ENCODE data around the gene CDC7. TPM values are rescaled to one million over a fixed set of nuclear protein-coding genes. Genes with fewer than 3 reads are reported as not detected.

CDC7 gene
- total RNA-seq, 1 donor from 2014 or later: 21.3 TPM

DNA sequence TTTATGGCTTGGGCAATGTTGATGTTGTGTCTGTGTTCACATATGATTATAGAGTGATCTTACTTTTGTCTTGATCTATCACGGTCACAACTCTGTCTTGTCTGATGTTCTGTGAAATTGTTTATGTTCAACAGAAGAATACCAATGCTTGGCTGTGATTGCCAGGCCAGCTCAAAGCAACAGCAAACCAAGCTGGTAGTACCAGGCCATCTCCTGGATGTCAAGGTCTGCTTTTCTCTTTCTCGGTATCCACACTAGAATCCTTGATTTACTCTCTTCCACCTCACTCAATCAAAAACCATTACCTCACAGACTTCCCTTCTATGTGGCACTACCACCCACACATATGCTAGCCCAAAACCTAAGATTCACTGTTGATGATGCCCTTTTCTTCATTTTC is 1.3 kb upstream of the CDC7 start:
- no peaks in the 10 kb centered on the region for H3K36me3 Mint-ChIP-seq (ENCODE audit: low read depth, unreplicated experiment)
- TF ChIP-seq, protein P1, sequence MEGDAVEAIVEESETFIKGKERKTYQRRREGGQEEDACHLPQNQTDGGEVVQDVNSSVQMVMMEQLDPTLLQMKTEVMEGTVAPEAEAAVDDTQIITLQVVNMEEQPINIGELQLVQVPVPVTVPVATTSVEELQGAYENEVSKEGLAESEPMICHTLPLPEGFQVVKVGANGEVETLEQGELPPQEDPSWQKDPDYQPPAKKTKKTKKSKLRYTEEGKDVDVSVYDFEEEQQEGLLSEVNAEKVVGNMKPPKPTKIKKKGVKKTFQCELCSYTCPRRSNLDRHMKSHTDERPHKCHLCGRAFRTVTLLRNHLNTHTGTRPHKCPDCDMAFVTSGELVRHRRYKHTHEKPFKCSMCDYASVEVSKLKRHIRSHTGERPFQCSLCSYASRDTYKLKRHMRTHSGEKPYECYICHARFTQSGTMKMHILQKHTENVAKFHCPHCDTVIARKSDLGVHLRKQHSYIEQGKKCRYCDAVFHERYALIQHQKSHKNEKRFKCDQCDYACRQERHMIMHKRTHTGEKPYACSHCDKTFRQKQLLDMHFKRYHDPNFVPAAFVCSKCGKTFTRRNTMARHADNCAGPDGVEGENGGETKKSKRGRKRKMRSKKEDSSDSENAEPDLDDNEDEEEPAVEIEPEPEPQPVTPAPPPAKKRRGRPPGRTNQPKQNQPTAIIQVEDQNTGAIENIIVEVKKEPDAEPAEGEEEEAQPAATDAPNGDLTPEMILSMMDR (IDR thresholded peaks at IDR 0.05; ENCODE audit: unreplicated experiment): no peak
- H3K9me3 Mint-ChIP-seq (ENCODE audit: unreplicated experiment): no peaks in the 10 kb centered on the region
- no peak overlapping the region for H3K4me3 Mint-ChIP-seq (ENCODE audit: unreplicated experiment)
- no peak for DNase-seq (ENCODE audit: low spot score)
- peaks cover 13% of the 10 kb centered on the region for H3K4me1 Mint-ChIP-seq (ENCODE audit: unreplicated experiment)
- no peak overlapping the region for H3K27ac Mint-ChIP-seq (ENCODE audit: unreplicated experiment)
- peaks cover 1% of the 10 kb centered on the region for H3K27me3 Mint-ChIP-seq (ENCODE audit: unreplicated experiment)

DNA sequence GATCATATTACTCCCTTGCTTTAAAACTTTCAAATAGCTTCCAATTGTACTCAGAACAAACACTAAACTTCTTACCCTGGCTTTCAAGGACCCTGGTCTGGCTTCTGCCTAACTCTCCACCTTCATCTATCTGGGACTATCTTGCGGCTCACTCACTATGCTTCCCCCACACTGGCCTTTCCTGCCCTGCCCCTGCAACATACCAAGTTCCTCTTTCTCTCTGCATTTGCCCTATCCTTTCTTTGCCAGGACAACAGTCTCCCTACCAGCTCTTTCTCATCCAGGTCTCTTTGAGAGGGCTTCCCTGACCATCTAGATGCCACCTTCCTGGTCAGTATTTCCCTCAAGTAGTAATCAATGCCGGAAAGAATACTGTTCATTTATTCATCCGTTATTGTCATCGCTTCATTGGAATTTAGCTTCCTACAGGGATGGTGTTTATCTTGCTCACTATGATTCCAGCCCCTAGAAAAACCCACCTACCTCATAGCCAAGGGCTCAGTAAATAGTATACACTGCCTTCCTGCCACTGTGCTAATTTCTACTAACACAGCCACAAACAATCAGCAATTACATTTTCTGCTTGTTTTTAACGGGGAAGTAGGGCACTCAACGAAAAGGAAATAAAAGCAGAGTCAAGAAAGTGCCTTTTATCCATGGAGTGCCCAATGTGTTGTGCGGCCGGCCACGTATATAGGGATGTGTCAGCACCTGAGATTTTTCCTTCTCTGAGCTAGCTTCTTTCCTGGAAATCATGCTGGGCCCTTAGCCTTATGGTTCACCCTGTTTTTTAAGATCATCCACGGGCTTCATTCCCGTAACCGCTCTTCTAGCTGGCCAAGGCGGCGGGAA is 521 bp upstream of the CDC7 start:
- Mint-ChIP-seq H3K27ac (ENCODE audit: unreplicated experiment) (no peak overlapping the region), H3K36me3 (ENCODE audit: low read depth, unreplicated experiment) (no peaks in the 10 kb centered on the region), H3K27me3 (ENCODE audit: unreplicated experiment) (peaks cover 1% of the 10 kb centered on the region), H3K9me3 (ENCODE audit: unreplicated experiment) (no peaks in the 10 kb centered on the region), H3K4me1 (ENCODE audit: unreplicated experiment) (peaks cover 18% of the 10 kb centered on the region), H3K4me3 (ENCODE audit: unreplicated experiment) (no peak overlapping the region)
- no peak for DNase-seq (ENCODE audit: low spot score)
- TF ChIP-seq, protein P1 (IDR thresholded peaks at IDR 0.05; ENCODE audit: unreplicated experiment): no peak

DNA sequence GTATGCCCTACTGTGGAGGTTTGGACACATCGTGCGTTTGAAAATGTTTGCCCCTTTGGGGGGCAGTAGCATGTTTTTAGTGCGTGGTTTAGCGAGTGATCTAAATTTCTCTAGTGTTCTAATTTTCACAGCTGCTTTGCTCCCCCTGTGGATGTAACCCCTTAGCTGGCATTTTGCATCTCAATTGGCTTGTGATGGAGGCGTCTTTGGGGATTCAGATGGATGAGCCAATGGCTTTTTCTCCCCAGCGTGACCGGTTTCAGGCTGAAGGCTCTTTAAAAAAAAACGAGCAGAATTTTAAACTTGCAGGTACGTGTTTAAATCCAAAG is 836 bp downstream of the CDC7 start:
- H3K27ac Mint-ChIP-seq (ENCODE audit: unreplicated experiment): no peak overlapping the region

DNA sequence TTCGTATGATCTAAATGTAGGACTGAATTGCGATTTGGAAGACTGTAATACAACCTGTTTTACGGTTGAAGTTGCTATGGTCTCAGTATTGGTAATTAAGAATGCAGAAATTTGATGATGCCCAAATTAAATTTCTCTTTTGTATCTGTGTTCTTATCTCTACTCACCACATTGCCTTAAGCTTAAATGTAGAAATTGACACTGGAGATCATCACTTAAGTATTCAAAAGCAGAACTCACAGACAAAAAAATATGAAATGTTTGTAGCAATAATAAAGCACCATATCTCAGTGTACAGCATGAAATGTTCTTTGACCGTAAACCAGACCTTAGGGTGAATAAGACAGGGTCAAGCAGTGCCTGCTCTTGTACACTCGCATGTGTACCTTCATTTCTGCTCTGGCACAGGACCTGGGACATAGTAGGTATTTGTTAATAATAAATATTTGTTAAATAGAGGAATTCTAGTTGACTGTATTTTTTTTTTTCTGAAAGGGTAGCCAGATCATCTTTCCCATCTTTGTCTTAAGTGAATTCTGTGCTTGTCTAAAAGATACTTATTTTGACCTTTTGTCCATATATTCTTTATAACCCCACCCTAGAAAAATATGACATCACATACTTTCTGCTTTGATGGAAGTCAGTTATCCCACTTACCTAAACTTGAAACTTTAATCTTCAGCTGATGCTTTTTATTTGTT is 1.5 kb downstream of the CDC7 start:
- no peak for DNase-seq (ENCODE audit: low spot score)
- Mint-ChIP-seq H3K9me3 (ENCODE audit: unreplicated experiment) (no peaks in the 10 kb centered on the region), H3K27ac (ENCODE audit: unreplicated experiment) (no peak overlapping the region), H3K36me3 (ENCODE audit: low read depth, unreplicated experiment) (no peaks in the 10 kb centered on the region), H3K4me1 (ENCODE audit: unreplicated experiment) (peaks cover 30% of the 10 kb centered on the region), H3K4me3 (ENCODE audit: unreplicated experiment) (peak overlapping the region; percentile 47), H3K27me3 (ENCODE audit: unreplicated experiment) (no peaks in the 10 kb centered on the region)
- TF ChIP-seq, protein P1 (IDR thresholded peaks at IDR 0.05; ENCODE audit: unreplicated experiment): no peak

More for the DNA sequence above, 836 bp downstream of the CDC7 start:
- Mint-ChIP-seq H3K4me1 (ENCODE audit: unreplicated experiment) (peaks cover 30% of the 10 kb centered on the region), H3K9me3 (ENCODE audit: unreplicated experiment) (no peaks in the 10 kb centered on the region), H3K27me3 (ENCODE audit: unreplicated experiment) (no peaks in the 10 kb centered on the region), H3K36me3 (ENCODE audit: low read depth, unreplicated experiment) (no peaks in the 10 kb centered on the region), H3K4me3 (ENCODE audit: unreplicated experiment) (no peak overlapping the region)
- DNase-seq (ENCODE audit: low spot score): no peak
- TF ChIP-seq, protein P1 (IDR thresholded peaks at IDR 0.05; ENCODE audit: unreplicated experiment): no peak

DNA sequence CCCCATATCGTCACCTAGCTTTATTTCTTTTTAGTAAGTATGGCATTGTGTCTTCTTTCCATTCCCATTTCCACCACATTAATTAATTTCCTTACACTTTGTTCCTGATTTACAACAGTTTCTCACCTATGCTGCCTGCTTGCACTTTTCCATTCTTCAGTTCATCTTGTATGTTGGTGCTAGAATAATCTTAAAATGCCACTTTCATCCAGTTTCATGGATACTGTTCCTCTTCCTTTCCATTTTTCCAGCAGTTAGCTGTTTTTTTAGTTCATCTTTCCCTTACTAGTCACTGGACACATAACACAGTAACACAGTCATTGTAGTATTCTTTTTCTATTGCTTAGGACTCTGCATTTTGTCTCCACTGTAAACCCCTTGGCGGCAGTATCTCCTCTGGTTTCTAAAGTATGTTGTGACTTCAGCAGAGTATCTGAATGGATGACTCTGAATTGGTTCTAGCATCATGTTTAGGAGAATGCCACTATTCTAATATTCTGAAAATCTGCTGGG is 2.1 kb downstream of the CDC7 start:
- no peak for DNase-seq (ENCODE audit: low spot score)
- TF ChIP-seq, protein P1 (IDR thresholded peaks at IDR 0.05; ENCODE audit: unreplicated experiment): no peak
- Mint-ChIP-seq H3K4me1 (ENCODE audit: unreplicated experiment) (peaks cover 30% of the 10 kb centered on the region), H3K9me3 (ENCODE audit: unreplicated experiment) (no peaks in the 10 kb centered on the region), H3K27ac (ENCODE audit: unreplicated experiment) (no peak overlapping the region), H3K36me3 (ENCODE audit: low read depth, unreplicated experiment) (no peaks in the 10 kb centered on the region), H3K4me3 (ENCODE audit: unreplicated experiment) (peak overlapping the region; percentile 47), H3K27me3 (ENCODE audit: unreplicated experiment) (no peaks in the 10 kb centered on the region)
